ENCODE results near the gene THSD4.

- TF ChIP-seq CTCF (IDR thresholded peaks at IDR 0.05; ENCODE audit: insufficient read depth, low read length) = no peak
- no peak for TF ChIP-seq SPI1 (IDR thresholded peaks at IDR 0.05; ENCODE audit: borderline replicate concordance, low read depth)
Observed at GRCh38 chr15:71203586-71204474, 88.6 kb downstream of the THSD4 start.

Measured in HL-60 (cell line).